ENCODE data around the gene ZNF76.

Gene ZNF76

DNA sequence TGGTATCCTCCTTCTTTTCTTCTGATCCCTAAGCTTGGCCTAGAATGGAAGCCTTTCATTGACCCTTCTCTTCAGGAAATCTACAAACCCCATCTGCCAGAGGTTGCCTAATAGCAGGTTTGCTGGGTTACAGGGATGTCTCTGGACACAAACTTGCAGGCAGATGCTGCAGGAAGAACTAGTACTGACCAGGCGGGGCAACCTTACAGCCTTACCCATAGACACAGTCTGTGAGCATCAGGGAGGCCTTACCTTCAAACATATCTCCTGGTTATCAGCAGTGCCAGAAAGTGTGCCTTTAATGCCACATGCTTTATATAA, 43.2 kb upstream of the ZNF76 start:
- H3K9me3 Mint-ChIP-seq: no peaks in the 10 kb centered on the region
- peak overlapping the region; percentile 70 to 86 (median 77) for H3K4me3 Mint-ChIP-seq
- peaks cover 55% of the 10 kb centered on the region for H3K4me1 Mint-ChIP-seq

GRCh38 chr6:35216851-35217811, 42.4 kb upstream of the ZNF76 start:
- Mint-ChIP-seq H3K9me3 (no peaks in the 10 kb centered on the region), H3K36me3 (ENCODE audit: low read depth) (no peaks in the 10 kb centered on the region), H3K27ac (peak overlapping the region; percentile 28 to 90 (median 78)), H3K27me3 (ENCODE audit: low read depth) (peaks cover 23% of the 10 kb centered on the region), H3K4me1 (peaks cover 55% of the 10 kb centered on the region), H3K4me3 (peak overlapping the region; percentile 74 to 86 (median 77))
- TF ChIP-seq, protein P1, sequence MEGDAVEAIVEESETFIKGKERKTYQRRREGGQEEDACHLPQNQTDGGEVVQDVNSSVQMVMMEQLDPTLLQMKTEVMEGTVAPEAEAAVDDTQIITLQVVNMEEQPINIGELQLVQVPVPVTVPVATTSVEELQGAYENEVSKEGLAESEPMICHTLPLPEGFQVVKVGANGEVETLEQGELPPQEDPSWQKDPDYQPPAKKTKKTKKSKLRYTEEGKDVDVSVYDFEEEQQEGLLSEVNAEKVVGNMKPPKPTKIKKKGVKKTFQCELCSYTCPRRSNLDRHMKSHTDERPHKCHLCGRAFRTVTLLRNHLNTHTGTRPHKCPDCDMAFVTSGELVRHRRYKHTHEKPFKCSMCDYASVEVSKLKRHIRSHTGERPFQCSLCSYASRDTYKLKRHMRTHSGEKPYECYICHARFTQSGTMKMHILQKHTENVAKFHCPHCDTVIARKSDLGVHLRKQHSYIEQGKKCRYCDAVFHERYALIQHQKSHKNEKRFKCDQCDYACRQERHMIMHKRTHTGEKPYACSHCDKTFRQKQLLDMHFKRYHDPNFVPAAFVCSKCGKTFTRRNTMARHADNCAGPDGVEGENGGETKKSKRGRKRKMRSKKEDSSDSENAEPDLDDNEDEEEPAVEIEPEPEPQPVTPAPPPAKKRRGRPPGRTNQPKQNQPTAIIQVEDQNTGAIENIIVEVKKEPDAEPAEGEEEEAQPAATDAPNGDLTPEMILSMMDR (IDR thresholded peaks at IDR 0.05; ENCODE audit: unreplicated experiment in 3 of 3): no peak

More for the DNA sequence above, 43.2 kb upstream of the ZNF76 start:
- H3K27ac Mint-ChIP-seq: peak overlapping the region; percentile 28 to 90 (median 78)
- TF ChIP-seq, protein P1 (IDR thresholded peaks at IDR 0.05; ENCODE audit: unreplicated experiment in 3 of 3): no peak
- peaks cover 31% of the 10 kb centered on the region for H3K27me3 Mint-ChIP-seq (ENCODE audit: low read depth)
- no peaks in the 10 kb centered on the region for H3K36me3 Mint-ChIP-seq (ENCODE audit: low read depth)

- Mint-ChIP-seq H3K27ac (peak overlapping the region; percentile 28 to 90 (median 37)), H3K4me3 (peak overlapping the region; percentile 5 to 76 (median 16)), H3K27me3 (ENCODE audit: low read depth) (peaks cover 14% of the 10 kb centered on the region), H3K36me3 (ENCODE audit: low read depth) (no peaks in the 10 kb centered on the region), H3K4me1 (peaks cover 53% of the 10 kb centered on the region), H3K9me3 (no peaks in the 10 kb centered on the region)
- TF ChIP-seq, protein P1 (IDR thresholded peaks at IDR 0.05; ENCODE audit: unreplicated experiment in 3 of 3): no peak
These were observed 41.5 kb upstream of the ZNF76 start for GRCh38 chr6:35218021-35218420.

DNA sequence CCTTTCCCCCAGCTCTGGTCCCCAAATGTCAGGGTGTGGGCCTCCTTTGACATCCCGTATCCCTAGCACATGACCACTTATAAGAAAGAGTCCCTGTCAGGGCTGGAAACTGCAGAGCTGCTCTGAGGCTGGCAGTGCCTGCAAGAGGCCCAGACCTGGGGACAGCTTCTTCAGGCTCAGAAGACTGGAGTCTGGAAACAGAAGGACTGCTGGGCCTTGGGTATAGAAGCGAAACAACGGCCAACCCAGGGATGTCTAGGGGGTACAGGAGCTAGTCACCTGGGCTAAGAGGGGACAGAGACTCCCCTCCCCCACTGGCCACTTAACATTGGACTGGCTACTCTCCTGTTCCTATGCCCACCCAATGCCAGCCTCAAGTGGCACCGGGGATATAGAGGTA, 41.1 kb upstream of the ZNF76 start:
- TF ChIP-seq, protein P1 (IDR thresholded peaks at IDR 0.05; ENCODE audit: unreplicated experiment in 3 of 3): no peak
- peaks cover 10% of the 10 kb centered on the region for H3K27me3 Mint-ChIP-seq (ENCODE audit: low read depth)
- H3K27ac Mint-ChIP-seq: peak overlapping the region in 2 of 3 experiments; percentile 28 to 90
- no peaks in the 10 kb centered on the region for H3K9me3 Mint-ChIP-seq
- H3K36me3 Mint-ChIP-seq (ENCODE audit: low read depth): no peaks in the 10 kb centered on the region
- peaks cover 50% of the 10 kb centered on the region for H3K4me1 Mint-ChIP-seq
- H3K4me3 Mint-ChIP-seq: no peak overlapping the region

DNA sequence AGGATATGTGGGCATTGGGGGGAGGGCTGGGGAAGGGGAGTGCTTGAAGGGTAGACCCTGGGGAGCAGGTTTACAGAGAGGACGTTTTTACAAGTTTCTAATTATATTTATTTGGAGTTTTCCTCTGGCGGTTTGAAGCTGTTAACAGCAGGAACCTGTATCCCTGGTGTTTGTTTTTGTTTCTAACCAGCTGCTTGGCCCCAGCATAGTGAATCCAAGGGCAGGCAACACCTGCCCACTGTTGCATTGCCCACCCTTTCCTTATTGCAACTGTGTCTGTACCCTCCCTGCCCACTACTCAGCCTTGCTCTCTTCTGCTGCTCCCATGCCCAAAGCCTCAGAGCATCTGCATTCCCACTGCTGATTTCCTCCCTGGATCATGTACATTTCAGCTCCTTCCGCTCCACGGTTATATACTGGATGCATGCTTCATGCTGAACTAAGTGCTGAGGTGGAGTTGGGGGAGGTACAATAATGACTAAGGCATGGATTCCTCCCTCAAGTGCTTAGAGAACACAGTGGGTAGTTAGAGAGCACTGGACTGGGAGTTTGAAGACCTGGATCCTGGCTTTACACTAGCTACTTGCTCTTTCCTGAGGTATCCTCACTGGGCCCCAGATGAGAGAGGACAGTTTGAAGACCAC, 39.7 kb upstream of the ZNF76 start:
- Mint-ChIP-seq H3K4me3 (peak overlapping the region in 1 of 3 experiments; percentile 29), H3K36me3 (ENCODE audit: low read depth) (peaks cover 4% of the 10 kb centered on the region), H3K27ac (peak overlapping the region; percentile 34 to 90 (median 46))

More for the DNA sequence above, 39.7 kb upstream of the ZNF76 start:
- TF ChIP-seq, protein P1 (IDR thresholded peaks at IDR 0.05; ENCODE audit: unreplicated experiment in 3 of 3): no peak
- peaks cover 10% of the 10 kb centered on the region for H3K27me3 Mint-ChIP-seq (ENCODE audit: low read depth)
- H3K9me3 Mint-ChIP-seq: no peaks in the 10 kb centered on the region
- H3K4me1 Mint-ChIP-seq: peaks cover 48% of the 10 kb centered on the region
